ENCODE results near the gene DNAJB13.

Gene DNAJB13

GRCh38 chr11:74004759-74005615 is 54.2 kb downstream of the DNAJB13 start:
- H3K4me2 ChIP-seq (ENCODE audit: low read length) = no peak overlapping the region
- no peaks in the 10 kb centered on the region for H3K9me3 ChIP-seq (replicated peaks; ENCODE audit: low read length)
- no peaks in the 10 kb centered on the region for H3K36me3 ChIP-seq (ENCODE audit: insufficient read depth, low read length)
- H3K27me3 ChIP-seq (ENCODE audit: control insufficient read depth, insufficient read depth, low read length) = no peaks in the 10 kb centered on the region
- H3K4me1 ChIP-seq (ENCODE audit: control insufficient read depth, insufficient read depth, low read length) = no peaks in the 10 kb centered on the region
- H3K4me3 ChIP-seq (ENCODE audit: low read length) = no peak overlapping the region
- no peak overlapping the region for H3K9ac ChIP-seq (ENCODE audit: low read depth, low read length)

- no peak overlapping the region for H3K4me3 ChIP-seq (ENCODE audit: low read length)
- H3K9ac ChIP-seq (ENCODE audit: low read depth, low read length) = no peak overlapping the region
Observed at GRCh38 chr11:74005721-74006517, 55.1 kb downstream of the DNAJB13 start.

GRCh38 chr11:74006743-74007304 is 56.0 kb downstream of the DNAJB13 start:
- Histone ChIP-seq H3K9ac (ENCODE audit: low read depth, low read length) (no peak overlapping the region), H3K27me3 (ENCODE audit: control insufficient read depth, insufficient read depth, low read length) (no peaks in the 10 kb centered on the region), H3K4me2 (ENCODE audit: low read length) (no peak overlapping the region), H3K36me3 (ENCODE audit: insufficient read depth, low read length) (no peaks in the 10 kb centered on the region), H3K4me1 (ENCODE audit: control insufficient read depth, insufficient read depth, low read length) (no peaks in the 10 kb centered on the region), H3K4me3 (ENCODE audit: low read length) (no peak overlapping the region), H3K9me3 (replicated peaks; ENCODE audit: low read length) (no peaks in the 10 kb centered on the region)

More at GRCh38 chr11:74005721-74006517, 55.1 kb downstream of the DNAJB13 start:
- Histone ChIP-seq H3K27me3 (ENCODE audit: control insufficient read depth, insufficient read depth, low read length) (no peaks in the 10 kb centered on the region), H3K4me2 (ENCODE audit: low read length) (no peak overlapping the region), H3K9me3 (replicated peaks; ENCODE audit: low read length) (no peaks in the 10 kb centered on the region), H3K4me1 (ENCODE audit: control insufficient read depth, insufficient read depth, low read length) (no peaks in the 10 kb centered on the region), H3K36me3 (ENCODE audit: insufficient read depth, low read length) (no peaks in the 10 kb centered on the region)

DNA sequence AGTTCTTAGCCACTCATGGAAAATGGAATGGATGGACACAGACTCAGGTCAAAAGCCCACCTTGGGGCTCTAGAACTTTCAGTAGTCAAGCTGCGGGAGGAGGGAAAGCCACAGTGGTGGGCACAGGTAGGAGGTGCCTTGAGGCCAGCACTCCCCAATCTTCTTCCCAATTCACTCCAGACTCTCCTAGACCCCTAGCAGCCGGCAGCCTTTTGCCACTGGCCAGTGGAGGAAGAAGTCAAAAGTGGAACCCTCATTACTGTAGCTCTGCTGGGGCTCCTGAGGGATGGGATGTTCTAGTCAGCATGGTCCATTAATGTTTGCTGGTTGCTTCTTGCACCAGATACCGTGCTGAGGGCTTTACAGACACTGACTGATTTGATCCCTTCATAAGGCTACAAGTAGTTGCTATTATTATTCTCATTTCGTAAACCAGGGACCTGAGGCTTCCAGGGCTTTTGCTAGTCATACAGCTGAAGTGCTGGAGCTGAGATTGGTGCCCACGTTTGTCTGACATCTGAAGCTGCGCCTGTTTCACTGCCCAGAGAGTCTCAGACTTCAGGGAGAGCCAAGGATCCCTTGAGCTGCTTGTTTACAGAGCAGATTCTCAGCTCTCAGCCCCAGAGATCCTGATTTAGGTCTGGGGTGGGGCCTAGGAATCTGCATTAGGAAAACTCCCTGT is 57.0 kb downstream of the DNAJB13 start:
- H3K4me1 ChIP-seq (ENCODE audit: control insufficient read depth, insufficient read depth, low read length) = no peaks in the 10 kb centered on the region
- H3K4me3 ChIP-seq (ENCODE audit: low read length) = no peak overlapping the region
- H3K27me3 ChIP-seq (ENCODE audit: control insufficient read depth, insufficient read depth, low read length) = no peaks in the 10 kb centered on the region
- H3K9ac ChIP-seq (ENCODE audit: low read depth, low read length) = no peak overlapping the region
- no peak overlapping the region for H3K4me2 ChIP-seq (ENCODE audit: low read length)
- no peaks in the 10 kb centered on the region for H3K36me3 ChIP-seq (ENCODE audit: insufficient read depth, low read length)
- H3K9me3 ChIP-seq (replicated peaks; ENCODE audit: low read length) = no peaks in the 10 kb centered on the region

GRCh38 chr11:74008373-74009229 is 57.8 kb downstream of the DNAJB13 start, which contains the start of gene UCP3:
Gene UCP3 (minus strand): TSS chr11:74009085. CDS start chr11:74007042, 2,043 bp downstream.
- no peak within 1 kb of the TSS for H3K4me3 ChIP-seq (ENCODE audit: low read length)
- no peaks in the 10 kb centered on the region for H3K27me3 ChIP-seq (ENCODE audit: control insufficient read depth, insufficient read depth, low read length)
- H3K4me1 ChIP-seq (ENCODE audit: control insufficient read depth, insufficient read depth, low read length) = no peaks in the 10 kb centered on the region
- no peaks in the 10 kb centered on the region for H3K9me3 ChIP-seq (replicated peaks; ENCODE audit: low read length)
- H3K9ac ChIP-seq (ENCODE audit: low read depth, low read length) = no peak within 1 kb of the TSS
- H3K4me2 ChIP-seq (ENCODE audit: low read length) = no peak within 1 kb of the TSS
- no peaks in the 10 kb centered on the region for H3K36me3 ChIP-seq (ENCODE audit: insufficient read depth, low read length)

- no peaks in the 10 kb centered on the region for H3K4me1 ChIP-seq (ENCODE audit: control insufficient read depth, insufficient read depth, low read length)
Observed at GRCh38 chr11:74009230-74009547, 58.4 kb downstream of the DNAJB13 start.

DNA sequence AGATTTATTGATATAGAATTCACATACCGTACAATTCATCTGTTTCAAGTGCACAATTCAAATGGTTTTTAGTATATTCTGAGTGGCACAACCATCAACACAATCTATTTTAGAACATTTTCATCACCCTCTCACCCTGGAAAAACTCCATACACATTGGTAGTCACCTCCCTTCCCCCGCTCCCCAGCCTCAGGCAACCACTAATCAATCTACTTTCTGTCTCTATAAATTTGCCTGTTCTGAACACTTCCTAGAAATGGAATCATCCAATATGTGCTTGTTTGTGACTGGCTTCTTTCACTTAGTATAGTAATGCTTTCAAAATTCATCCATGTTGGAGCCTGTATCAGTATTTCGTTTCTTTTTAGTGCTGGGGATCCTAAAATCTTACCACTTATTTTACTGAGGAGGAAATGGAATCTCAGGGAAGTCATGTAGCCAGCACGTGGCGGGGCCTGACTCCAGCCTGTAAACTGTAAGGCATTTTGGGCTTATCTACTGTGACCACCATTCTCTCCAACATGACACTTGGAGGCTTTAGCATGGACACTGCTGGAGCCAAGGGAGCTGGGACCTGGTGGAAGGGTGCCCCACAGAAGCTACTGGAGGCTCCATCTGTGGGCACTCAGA is 59.0 kb downstream of the DNAJB13 start:
- no peak overlapping the region for H3K4me3 ChIP-seq (ENCODE audit: low read length)
- no peak overlapping the region for H3K9ac ChIP-seq (ENCODE audit: low read depth, low read length)
- no peaks in the 10 kb centered on the region for H3K36me3 ChIP-seq (ENCODE audit: insufficient read depth, low read length)
- H3K4me1 ChIP-seq (ENCODE audit: control insufficient read depth, insufficient read depth, low read length) = no peaks in the 10 kb centered on the region
- H3K4me2 ChIP-seq (ENCODE audit: low read length) = no peak overlapping the region
- H3K9me3 ChIP-seq (replicated peaks; ENCODE audit: low read length) = no peaks in the 10 kb centered on the region
- H3K27me3 ChIP-seq (ENCODE audit: control insufficient read depth, insufficient read depth, low read length) = no peaks in the 10 kb centered on the region

More at GRCh38 chr11:74009230-74009547, 58.4 kb downstream of the DNAJB13 start:
- Histone ChIP-seq H3K4me2 (ENCODE audit: low read length) (no peak overlapping the region), H3K36me3 (ENCODE audit: insufficient read depth, low read length) (no peaks in the 10 kb centered on the region), H3K27me3 (ENCODE audit: control insufficient read depth, insufficient read depth, low read length) (no peaks in the 10 kb centered on the region), H3K9me3 (replicated peaks; ENCODE audit: low read length) (no peaks in the 10 kb centered on the region), H3K9ac (ENCODE audit: low read depth, low read length) (no peak overlapping the region), H3K4me3 (ENCODE audit: low read length) (no peak overlapping the region)

GRCh38 chr11:74010306-74011300 is 59.8 kb downstream of the DNAJB13 start:
- H3K4me1 ChIP-seq (ENCODE audit: control insufficient read depth, insufficient read depth, low read length) = no peaks in the 10 kb centered on the region

DNA sequence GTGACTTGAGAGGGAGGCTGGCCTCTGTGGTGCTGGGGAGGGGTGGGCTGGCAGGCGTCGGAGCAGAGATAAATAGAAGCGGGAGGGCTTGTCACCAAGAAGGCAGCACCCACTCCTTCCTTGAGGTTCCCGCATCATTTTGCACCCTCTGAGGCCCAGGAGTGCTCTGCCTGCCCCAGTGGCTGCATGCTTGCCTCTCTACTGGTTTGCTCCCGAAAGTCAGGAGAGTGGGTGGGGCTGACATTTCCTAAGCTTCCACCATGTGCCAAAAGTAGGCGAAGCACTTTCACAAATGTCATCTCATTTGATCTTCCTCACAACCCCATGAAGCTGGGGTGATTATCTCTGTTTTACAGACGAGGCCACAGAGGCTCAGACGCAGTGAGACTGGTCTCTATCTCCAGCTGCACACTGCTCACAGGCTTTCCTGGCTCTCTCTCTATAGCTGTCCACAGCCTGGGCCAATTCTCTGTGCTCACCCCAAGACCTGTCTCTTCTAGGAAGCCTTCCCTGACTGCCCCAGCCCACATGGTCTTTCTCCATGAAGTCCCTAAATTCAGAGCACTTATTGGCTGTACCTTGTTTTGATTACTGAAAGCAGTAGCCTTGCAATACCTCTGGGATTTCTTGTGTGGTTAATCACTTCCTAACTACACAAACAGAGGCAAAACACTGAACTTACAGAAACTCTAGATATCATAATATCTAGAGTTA is 60.7 kb downstream of the DNAJB13 start:
- no peak overlapping the region for H3K4me3 ChIP-seq (ENCODE audit: low read length)

More at GRCh38 chr11:74010306-74011300, 59.8 kb downstream of the DNAJB13 start:
- H3K36me3 ChIP-seq (ENCODE audit: insufficient read depth, low read length) = no peaks in the 10 kb centered on the region
- H3K9ac ChIP-seq (ENCODE audit: low read depth, low read length) = no peak overlapping the region
- H3K27me3 ChIP-seq (ENCODE audit: control insufficient read depth, insufficient read depth, low read length) = no peaks in the 10 kb centered on the region
- no peak overlapping the region for H3K4me3 ChIP-seq (ENCODE audit: low read length)
- no peak overlapping the region for H3K4me2 ChIP-seq (ENCODE audit: low read length)
- no peaks in the 10 kb centered on the region for H3K9me3 ChIP-seq (replicated peaks; ENCODE audit: low read length)

More for the DNA sequence above, 60.7 kb downstream of the DNAJB13 start:
- H3K27me3 ChIP-seq (ENCODE audit: control insufficient read depth, insufficient read depth, low read length) = no peaks in the 10 kb centered on the region
- peaks cover 6% of the 10 kb centered on the region for H3K36me3 ChIP-seq (ENCODE audit: insufficient read depth, low read length)
- H3K4me2 ChIP-seq (ENCODE audit: low read length) = no peak overlapping the region
- H3K9me3 ChIP-seq (replicated peaks; ENCODE audit: low read length) = no peaks in the 10 kb centered on the region
- no peak overlapping the region for H3K9ac ChIP-seq (ENCODE audit: low read depth, low read length)
- H3K4me1 ChIP-seq (ENCODE audit: control insufficient read depth, insufficient read depth, low read length) = no peaks in the 10 kb centered on the region
